CD4-positive, alpha-beta T cell treated with Interleukin-17A for 1 hour (primary cell): ENCODE data around the gene PEAK1.
"Not testable (repeated sequence)": the region's sequence is repeated elsewhere in the genome, so short reads cannot be mapped to it uniquely, and the experiment has no call there.

Source experiments
- DNase-seq: peaks from one replicate; pipeline ENCODE4 v3.0.0-alpha.2; 2020

The PEAK1 gene

GRCh38 chr15:77291107-77291506 lies 128.8 kb downstream of the PEAK1 start:
- DNase-seq: no peak

DNA sequence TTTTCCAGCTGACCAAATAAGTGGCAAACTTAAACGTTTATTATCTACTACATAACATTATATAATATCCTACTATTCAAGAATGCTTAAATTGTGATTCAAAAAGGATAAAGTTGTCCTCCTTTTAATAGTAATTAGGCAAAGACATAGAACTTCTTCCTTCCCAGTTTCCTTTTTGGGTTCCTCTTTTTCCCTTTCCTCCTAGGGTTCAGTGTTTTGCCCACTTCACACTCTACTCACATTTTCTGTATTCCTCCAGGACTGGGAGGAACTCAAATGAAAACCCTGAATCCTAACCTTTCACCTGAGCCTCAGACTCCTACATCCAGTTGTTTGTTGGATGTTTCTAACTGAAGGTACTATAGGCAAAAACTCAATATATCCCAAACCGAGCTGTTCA lies 132.5 kb downstream of the PEAK1 start:
- no peak for DNase-seq

DNA sequence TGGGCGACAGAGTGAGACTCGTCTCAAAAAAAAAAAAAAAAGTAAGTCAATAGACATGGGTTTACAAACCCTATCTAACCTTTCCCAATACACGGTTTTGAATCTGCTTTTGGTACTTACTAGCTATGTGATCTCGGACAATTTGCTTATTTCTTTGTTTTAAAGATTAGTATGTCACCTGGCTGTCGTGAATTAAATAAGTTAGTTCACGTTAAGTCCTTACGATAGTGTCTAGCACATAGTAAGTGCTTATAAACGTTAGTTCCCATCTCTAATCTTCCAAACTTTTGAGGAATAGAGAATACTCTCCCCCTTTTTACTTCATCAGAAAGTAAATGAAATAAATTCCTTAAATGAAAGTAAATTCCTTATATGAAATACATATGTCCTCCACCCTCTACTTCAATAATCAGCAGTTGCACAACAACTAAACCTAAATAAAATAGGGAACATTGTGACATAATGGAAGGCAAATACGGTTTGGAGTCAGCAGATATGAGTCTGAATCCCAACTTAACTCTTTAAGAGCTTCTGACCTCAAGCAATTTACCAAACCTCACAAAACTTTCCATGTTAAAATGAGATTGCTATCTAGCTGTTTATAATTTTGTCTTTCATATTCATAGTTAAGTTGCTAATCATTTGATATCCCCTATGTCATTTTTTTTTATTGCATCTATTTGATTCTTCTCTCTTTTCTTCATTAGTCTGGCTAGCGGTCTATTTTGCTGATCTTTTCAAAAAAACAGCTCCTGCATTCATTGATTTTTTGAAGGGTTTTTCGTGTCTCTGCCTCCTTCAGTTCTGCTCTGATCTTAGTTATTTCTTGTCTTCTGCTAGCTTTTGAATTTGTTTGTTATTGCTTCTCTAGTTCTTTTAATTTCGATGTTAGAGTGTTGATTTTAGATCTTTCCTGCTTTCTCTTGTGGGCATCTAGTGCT lies 134.6 kb downstream of the PEAK1 start:
- no peak for DNase-seq

GRCh38 chr15:77282333-77282732 lies 137.6 kb downstream of the PEAK1 start:
- DNase-seq: no peak

GRCh38 chr15:77276943-77277342 lies 143.0 kb downstream of the PEAK1 start:
- DNase-seq: no peak

- no peak for DNase-seq
Observed at GRCh38 chr15:77276096-77276495, 143.8 kb downstream of the PEAK1 start.

DNA sequence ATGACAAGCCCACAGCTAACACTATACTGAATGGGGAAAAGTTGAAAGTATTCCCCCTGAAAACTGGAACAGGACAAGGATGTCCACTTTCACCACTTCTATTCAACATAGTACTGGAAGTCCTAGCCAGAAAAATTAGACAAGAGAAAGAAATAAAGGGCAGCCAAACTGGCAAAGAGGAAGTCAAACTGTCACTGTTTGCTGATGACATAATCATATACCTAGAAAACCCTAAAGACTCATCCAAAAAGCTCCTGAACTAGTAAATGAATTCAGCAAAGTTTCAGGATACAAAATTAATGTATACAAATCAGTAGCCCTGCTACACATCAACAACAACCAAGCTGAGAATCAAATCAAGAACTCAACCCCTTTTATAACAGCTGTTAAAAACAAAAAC lies 146.8 kb downstream of the PEAK1 start:
- not testable (repeated sequence) for DNase-seq

DNA sequence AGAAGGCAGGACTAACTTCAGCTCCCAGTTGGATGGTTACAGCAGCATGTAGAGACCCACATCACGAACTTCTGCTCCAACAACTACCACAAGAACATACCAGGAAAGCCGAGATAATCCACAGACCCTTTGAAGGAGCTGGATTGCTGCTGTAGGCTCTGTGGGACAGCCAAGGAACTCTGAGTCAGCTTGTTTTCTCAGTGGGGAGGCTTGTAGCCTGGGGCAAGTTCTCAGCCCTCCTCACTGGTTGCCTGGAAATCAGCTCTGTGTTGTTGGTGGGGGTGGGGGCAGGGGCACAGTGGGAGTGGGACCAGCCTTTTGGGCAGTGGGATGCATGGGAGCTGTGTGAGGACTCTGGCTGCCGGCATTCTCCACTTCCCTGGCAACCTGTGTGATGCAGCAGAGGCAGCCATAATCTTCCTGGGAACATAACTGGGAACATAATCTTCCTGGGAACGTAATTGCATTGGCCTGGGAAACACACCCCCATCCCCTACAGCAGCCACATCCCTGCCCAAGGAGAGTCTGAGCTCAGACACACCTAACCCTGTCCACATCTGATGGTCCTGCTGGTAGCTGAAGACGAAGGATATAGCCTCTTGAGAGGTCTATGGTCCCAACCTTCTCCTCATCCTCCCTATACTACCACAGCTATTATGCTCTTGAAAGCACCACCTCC lies 153.1 kb downstream of the PEAK1 start:
- DNase-seq: no peak

DNA sequence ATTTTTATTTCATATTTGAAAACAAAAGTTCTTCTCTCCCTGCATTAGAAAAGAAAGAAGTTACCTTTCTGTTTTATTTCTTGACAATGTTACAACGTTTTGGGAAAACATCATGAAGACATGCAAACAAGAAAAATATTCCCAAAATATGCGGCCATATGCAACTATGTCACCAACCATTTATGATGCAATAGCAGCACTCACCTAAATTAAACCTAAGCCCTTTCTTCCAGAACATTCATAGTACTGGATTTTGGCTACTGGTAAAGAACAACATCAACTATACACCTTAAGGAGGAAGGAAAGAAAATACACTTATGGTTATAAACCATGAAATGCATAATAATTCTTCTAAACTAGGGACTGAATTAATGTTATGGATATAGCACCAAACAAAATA lies 164.5 kb downstream of the PEAK1 start:
- no peak for DNase-seq

DNA sequence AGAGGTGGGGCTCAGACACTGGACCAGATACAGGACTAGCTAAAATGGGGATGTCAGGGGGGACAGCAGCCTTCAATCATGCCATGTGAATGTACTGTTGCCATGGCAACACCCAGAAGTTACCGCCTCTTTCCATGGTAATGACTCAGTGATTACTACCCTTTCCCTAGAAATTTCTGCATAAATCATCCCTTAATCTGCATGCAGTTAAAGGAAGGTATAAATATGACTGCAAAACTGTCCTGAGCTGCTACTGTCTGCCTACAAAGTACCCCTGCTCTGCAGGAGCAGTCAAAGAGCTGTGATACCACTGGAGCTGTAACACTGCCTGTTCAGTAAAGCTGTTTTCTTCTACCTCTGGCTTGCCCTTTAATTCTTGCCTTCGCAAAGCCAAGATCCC lies 168.2 kb downstream of the PEAK1 start:
- DNase-seq: no peak

- DNase-seq: no peak
Observed at GRCh38 chr15:77247116-77247515, 172.8 kb downstream of the PEAK1 start.

DNA sequence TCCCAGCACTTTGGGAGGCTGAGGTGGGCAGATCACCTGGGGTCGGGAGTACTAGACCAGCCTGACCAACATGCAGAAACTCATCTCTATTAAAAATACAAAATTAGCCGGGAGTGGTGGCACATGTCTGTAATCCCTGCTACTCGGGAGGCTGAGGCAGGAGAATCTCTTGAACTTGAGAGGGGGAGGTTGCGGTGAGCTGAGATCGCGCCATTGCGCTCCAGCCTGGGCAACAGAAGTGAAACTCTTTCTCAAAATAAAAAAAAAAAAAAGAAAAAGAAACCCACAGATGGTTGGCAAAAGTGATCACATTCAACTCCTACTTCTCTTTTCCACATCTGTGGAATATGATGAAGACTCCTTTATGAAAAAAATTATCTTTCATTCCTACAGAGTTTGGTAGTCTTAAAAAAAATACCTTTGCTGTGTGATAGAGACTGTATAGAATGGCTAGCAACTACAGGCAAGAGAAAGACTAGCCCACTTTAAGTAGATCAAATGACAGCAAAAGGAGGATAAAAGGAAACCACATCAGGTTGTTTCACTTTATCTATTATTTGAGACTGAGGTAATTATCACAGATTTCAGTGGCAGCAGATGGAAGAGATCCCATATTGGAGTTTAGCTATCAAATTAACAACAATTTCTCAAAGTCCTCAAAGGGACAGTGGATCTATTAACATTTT lies 176.0 kb downstream of the PEAK1 start:
- DNase-seq: no peak

DNA sequence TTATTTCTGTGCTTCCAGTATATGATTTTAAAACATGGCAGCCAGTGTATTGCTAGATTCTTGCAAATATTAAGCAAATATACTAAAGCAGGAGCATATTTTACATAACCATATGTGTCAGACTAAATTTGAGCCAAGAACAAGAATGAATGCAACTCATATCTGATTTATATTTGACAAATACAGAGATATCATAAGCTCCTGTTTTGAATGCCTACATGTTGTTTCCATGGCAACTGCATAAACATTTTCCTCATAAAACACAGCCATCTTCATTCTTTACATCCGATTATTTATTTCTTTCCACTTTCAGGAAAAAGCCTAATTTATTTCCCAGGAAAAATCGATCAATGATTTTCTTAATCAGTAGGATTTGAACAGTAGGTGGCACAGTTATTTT lies 176.8 kb downstream of the PEAK1 start:
- DNase-seq: no peak

DNA sequence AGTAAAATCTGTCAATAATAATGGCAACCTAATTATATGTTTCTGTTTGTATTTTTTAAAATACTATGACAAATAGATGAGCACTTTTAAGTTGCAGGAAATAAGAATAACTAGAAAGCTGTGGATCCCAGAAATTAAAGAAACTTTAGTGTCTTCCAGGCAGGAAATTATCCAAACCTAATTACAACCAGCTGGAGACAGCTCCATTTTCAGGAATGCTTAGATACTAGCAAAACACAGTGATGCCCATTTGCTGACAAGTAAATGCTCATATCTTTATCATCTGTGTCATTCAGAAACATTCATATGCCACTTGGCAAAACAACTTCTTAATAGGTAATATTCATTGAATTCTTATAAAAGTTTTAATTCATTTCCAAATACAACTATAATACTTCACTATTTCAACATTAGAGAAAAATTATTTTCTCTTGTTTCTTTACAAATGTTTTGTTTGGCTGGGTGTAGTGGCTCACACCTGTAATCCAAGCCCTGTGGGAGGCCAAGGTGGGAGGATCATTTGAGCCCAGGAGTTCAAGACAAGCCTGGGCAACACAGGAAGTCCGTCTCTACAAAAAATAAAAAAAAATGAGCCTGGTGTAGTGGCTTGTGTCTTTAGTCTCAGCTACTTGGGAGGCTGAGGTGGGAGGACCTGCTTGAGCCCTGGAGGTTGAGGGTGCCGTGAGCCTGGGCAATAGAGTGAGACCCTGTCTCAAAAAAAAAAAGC lies 179.9 kb downstream of the PEAK1 start:
- DNase-seq: no peak

- no peak for DNase-seq
Observed at GRCh38 chr15:77235566-77235965, 184.3 kb downstream of the PEAK1 start.

GRCh38 chr15:77228828-77229227 lies 191.1 kb downstream of the PEAK1 start:
- no peak for DNase-seq

- DNase-seq: no peak
Observed at GRCh38 chr15:77226652-77227051, 193.3 kb downstream of the PEAK1 start.

- no peak for DNase-seq
Observed at GRCh38 chr15:77225646-77226045, 194.3 kb downstream of the PEAK1 start.

GRCh38 chr15:77225088-77225487 lies 194.8 kb downstream of the PEAK1 start:
- DNase-seq: no peak

- DNase-seq: no peak
Observed at GRCh38 chr15:77224352-77224751, 195.6 kb downstream of the PEAK1 start.

DNA sequence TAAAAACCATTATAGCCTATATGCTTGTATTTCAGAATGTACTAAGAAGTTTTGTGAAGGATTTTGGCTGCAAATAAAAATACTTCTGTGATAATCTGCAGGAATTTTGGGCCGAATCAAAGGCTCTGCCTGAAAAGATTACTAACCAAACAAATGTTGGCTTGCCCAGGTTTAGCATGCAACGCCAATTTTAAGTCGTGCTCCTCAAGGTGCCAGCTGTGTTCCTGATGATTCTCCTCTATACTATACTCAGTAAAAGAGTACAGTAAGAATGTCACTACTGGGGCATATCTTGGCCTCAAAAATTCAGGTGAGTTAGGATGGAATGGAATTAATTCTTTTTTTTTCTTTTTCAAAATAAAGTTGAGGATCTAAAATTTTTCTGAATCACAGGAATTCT lies 198.2 kb downstream of the PEAK1 start:
- DNase-seq: no peak

DNA sequence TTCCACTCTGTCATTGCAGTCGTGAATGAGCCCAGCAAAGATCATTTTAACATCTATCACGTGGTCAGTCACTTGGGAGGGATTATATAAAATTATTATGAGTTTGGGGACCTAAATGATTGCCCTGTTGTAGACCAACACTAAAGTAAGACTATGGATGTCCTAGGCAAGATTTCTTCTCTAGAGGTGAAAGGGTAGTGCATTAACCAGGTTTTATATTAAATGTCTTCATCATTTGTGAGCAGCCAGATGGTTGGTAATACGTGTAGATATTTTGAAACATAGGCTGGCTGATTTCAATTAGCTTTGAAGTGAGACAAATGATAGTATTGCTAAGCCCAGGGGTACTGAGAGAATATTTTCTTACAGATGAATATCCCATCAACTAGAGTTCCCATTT lies 198.7 kb downstream of the PEAK1 start:
- no peak for DNase-seq

GRCh38 chr15:77219841-77220240 lies 200.1 kb downstream of the PEAK1 start:
- DNase-seq: no peak
